ENCODE measurements around the gene RANBP17.
A peak's percentile ranks its signal among the peaks of the same experiment; 100 is the strongest.

RANBP17 gene

GRCh38 chr5:171308453-171309275 is 446.8 kb downstream of the RANBP17 start, which contains the start of gene TLX3 (continued):
- no peak for TF ChIP-seq GLIS2 (tag by site-specific recombination; IDR thresholded peaks at IDR 0.05)
- TF ChIP-seq ZNF843 (tag by site-specific recombination; IDR thresholded peaks at IDR 0.05): 0 out of 2 replicates have a peak, but pooled peaks have one; percentile 27
- TF ChIP-seq, protein P1, sequence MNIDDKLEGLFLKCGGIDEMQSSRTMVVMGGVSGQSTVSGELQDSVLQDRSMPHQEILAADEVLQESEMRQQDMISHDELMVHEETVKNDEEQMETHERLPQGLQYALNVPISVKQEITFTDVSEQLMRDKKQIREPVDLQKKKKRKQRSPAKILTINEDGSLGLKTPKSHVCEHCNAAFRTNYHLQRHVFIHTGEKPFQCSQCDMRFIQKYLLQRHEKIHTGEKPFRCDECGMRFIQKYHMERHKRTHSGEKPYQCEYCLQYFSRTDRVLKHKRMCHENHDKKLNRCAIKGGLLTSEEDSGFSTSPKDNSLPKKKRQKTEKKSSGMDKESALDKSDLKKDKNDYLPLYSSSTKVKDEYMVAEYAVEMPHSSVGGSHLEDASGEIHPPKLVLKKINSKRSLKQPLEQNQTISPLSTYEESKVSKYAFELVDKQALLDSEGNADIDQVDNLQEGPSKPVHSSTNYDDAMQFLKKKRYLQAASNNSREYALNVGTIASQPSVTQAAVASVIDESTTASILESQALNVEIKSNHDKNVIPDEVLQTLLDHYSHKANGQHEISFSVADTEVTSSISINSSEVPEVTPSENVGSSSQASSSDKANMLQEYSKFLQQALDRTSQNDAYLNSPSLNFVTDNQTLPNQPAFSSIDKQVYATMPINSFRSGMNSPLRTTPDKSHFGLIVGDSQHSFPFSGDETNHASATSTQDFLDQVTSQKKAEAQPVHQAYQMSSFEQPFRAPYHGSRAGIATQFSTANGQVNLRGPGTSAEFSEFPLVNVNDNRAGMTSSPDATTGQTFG (tag by site-specific recombination; IDR thresholded peaks at IDR 0.05; ENCODE audit: borderline replicate concordance): no peak
- no peak for TF ChIP-seq OSR2 (tag by site-specific recombination; IDR thresholded peaks at IDR 0.05)
- TF ChIP-seq GLI4 (tag by site-specific recombination; IDR thresholded peaks at IDR 0.05): no peak
- no peak for TF ChIP-seq OVOL3 (tag by site-specific recombination; IDR thresholded peaks at IDR 0.05)
- TF ChIP-seq ZNF239 (tag by site-specific recombination; IDR thresholded peaks at IDR 0.05): no peak
- peak; percentile 87; the same call in 1 of the 2 replicates for TF ChIP-seq ZEB2 (tag by site-specific recombination; IDR thresholded peaks at IDR 0.05)
- TF ChIP-seq ZNF596 (tag by site-specific recombination; IDR thresholded peaks at IDR 0.05): no peak
- TF ChIP-seq, protein P2, sequence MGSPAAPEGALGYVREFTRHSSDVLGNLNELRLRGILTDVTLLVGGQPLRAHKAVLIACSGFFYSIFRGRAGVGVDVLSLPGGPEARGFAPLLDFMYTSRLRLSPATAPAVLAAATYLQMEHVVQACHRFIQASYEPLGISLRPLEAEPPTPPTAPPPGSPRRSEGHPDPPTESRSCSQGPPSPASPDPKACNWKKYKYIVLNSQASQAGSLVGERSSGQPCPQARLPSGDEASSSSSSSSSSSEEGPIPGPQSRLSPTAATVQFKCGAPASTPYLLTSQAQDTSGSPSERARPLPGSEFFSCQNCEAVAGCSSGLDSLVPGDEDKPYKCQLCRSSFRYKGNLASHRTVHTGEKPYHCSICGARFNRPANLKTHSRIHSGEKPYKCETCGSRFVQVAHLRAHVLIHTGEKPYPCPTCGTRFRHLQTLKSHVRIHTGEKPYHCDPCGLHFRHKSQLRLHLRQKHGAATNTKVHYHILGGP (tag by site-specific recombination; IDR thresholded peaks at IDR 0.05): no peak
- TF ChIP-seq, protein P3, sequence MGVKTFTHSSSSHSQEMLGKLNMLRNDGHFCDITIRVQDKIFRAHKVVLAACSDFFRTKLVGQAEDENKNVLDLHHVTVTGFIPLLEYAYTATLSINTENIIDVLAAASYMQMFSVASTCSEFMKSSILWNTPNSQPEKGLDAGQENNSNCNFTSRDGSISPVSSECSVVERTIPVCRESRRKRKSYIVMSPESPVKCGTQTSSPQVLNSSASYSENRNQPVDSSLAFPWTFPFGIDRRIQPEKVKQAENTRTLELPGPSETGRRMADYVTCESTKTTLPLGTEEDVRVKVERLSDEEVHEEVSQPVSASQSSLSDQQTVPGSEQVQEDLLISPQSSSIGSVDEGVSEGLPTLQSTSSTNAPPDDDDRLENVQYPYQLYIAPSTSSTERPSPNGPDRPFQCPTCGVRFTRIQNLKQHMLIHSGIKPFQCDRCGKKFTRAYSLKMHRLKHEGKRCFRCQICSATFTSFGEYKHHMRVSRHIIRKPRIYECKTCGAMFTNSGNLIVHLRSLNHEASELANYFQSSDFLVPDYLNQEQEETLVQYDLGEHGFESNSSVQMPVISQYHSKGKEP (tag by site-specific recombination; IDR thresholded peaks at IDR 0.05): no peak
- no peak for TF ChIP-seq SCRT1 (tag by site-specific recombination; IDR thresholded peaks at IDR 0.05; ENCODE audit: borderline replicate concordance)
- no peak for TF ChIP-seq ZNF488 (tag by site-specific recombination; IDR thresholded peaks at IDR 0.05)
- TF ChIP-seq ZSCAN23 (tag by site-specific recombination; IDR thresholded peaks at IDR 0.05): 0 out of 2 replicates have a peak, but pooled peaks have one; percentile 21
- TF ChIP-seq ZNF510 (tag by site-specific recombination; IDR thresholded peaks at IDR 0.05; ENCODE audit: insufficient replicate concordance): no peak
- peak; percentile 77 for TF ChIP-seq ZNF600 (tag by site-specific recombination; IDR thresholded peaks at IDR 0.05)
- TF ChIP-seq MEIS1 (CRISPR knock-in tag; IDR thresholded peaks at IDR 0.05; ENCODE audit: borderline replicate concordance): no peak
- no peak for TF ChIP-seq ZBTB1 (tag by site-specific recombination; IDR thresholded peaks at IDR 0.05)
- TF ChIP-seq ZNF561 (tag by site-specific recombination; IDR thresholded peaks at IDR 0.05; ENCODE audit: borderline replicate concordance): peak; percentile 76; the same call in 1 of the 2 replicates
- no peak for TF ChIP-seq ZNF501 (tag by site-specific recombination; IDR thresholded peaks at IDR 0.05)
- no peak for TF ChIP-seq ZFP41 (tag by site-specific recombination; IDR thresholded peaks at IDR 0.05; ENCODE audit: borderline replicate concordance)
- TF ChIP-seq ZNF24 (tag by site-specific recombination; IDR thresholded peaks at IDR 0.05): no peak
- no peak for TF ChIP-seq ZNF645 (tag by site-specific recombination; IDR thresholded peaks at IDR 0.05)
- TF ChIP-seq, protein P4, sequence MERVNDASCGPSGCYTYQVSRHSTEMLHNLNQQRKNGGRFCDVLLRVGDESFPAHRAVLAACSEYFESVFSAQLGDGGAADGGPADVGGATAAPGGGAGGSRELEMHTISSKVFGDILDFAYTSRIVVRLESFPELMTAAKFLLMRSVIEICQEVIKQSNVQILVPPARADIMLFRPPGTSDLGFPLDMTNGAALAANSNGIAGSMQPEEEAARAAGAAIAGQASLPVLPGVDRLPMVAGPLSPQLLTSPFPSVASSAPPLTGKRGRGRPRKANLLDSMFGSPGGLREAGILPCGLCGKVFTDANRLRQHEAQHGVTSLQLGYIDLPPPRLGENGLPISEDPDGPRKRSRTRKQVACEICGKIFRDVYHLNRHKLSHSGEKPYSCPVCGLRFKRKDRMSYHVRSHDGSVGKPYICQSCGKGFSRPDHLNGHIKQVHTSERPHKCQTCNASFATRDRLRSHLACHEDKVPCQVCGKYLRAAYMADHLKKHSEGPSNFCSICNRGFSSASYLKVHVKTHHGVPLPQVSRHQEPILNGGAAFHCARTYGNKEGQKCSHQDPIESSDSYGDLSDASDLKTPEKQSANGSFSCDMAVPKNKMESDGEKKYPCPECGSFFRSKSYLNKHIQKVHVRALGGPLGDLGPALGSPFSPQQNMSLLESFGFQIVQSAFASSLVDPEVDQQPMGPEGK (tag by site-specific recombination; IDR thresholded peaks at IDR 0.05): peak; percentile 66
- TF ChIP-seq, protein P5, sequence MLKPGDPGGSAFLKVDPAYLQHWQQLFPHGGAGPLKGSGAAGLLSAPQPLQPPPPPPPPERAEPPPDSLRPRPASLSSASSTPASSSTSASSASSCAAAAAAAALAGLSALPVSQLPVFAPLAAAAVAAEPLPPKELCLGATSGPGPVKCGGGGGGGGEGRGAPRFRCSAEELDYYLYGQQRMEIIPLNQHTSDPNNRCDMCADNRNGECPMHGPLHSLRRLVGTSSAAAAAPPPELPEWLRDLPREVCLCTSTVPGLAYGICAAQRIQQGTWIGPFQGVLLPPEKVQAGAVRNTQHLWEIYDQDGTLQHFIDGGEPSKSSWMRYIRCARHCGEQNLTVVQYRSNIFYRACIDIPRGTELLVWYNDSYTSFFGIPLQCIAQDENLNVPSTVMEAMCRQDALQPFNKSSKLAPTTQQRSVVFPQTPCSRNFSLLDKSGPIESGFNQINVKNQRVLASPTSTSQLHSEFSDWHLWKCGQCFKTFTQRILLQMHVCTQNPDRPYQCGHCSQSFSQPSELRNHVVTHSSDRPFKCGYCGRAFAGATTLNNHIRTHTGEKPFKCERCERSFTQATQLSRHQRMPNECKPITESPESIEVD (tag by site-specific recombination; IDR thresholded peaks at IDR 0.05): no peak
- no peak for TF ChIP-seq ELK4 (IDR thresholded peaks at IDR 0.05; ENCODE audit: borderline replicate concordance, low read depth, low read length)
- TF ChIP-seq ZNF10 (tag by site-specific recombination; IDR thresholded peaks at IDR 0.05): no peak
